Suprapubic skin (tissue), 4 donors: ENCODE results near the gene CMYA5. TPM values are rescaled to one million over a fixed set of nuclear protein-coding genes. Genes with fewer than 3 reads are reported as not detected.
"Not testable (repeated sequence)": the region's sequence is repeated elsewhere in the genome, so short reads cannot be mapped to it uniquely, and the experiment has no call there.

Source experiments
- DNase-seq, 2 donors: peaks; one replicate each; pipeline ENCODE4 v3.0.0-alpha.2; 2019; ENCODE audit warnings: low spot score in 2 of 2
- H3K27ac ChIP-seq: fragments of 200-600 bp; sonication (generic); one replicate; pipeline ENCODE4 v1.5.1; 2019
- H3K27me3 ChIP-seq: fragments of 200-600 bp; sonication (generic); one replicate; pipeline ENCODE4 v1.5.1; 2019
- H3K36me3 ChIP-seq: fragments of 200-600 bp; sonication (generic); one replicate; pipeline ENCODE4 v1.5.1; 2019
- H3K4me1 ChIP-seq: fragments of 200-600 bp; sonication (generic); one replicate; pipeline ENCODE4 v1.5.1; 2019
- H3K4me3 ChIP-seq: fragments of 200-600 bp; sonication (generic); one replicate; pipeline ENCODE4 v1.5.1; 2019; ENCODE audit warnings: mild to moderate bottlenecking
- H3K9me3 ChIP-seq: fragments of 200-600 bp; sonication (generic); one replicate; pipeline ENCODE4 v1.5.1; 2019
- EP300 ChIP-seq: sonication (generic); formaldehyde crosslinking; IDR thresholded peaks from one replicate; pipeline ENCODE4 v1.6.1; 2017; ENCODE audit warnings: antibody characterized with exemption
- POLR2A ChIP-seq, 2 donors: fragments of 450-650 bp; IDR thresholded peaks; one replicate each; pipeline ENCODE4 v1.6.1; 2017; ENCODE audit warnings: antibody characterized with exemption in 2 of 2, mild to moderate bottlenecking in 2 of 2, moderate library complexity in 2 of 2
- POLR2AphosphoS5 ChIP-seq, 3 donors: sonication (generic); formaldehyde crosslinking; IDR thresholded peaks; one replicate each; pipeline ENCODE4 v1.6.1; 2017; ENCODE audit warnings: antibody characterized with exemption in 3 of 3
- WGBS: methylation state at CpG from one replicate; pipeline ENCODE4 v1.1.5; 2018; 5-methylcytosine and 5-hydroxymethylcytosine counted together
- total RNA-seq, 4 donors: library from RNA; depleted of rRNA; stranded (reverse); fragments of >200 nt; gene quantifications; one replicate each; pipeline ENCODE4 v1.1.0, GENCODE V29; 2016
- TF ChIP-seq, protein P1 (sequence below), 2 donors: fragments of 200-600 bp in 1 of 2; fragments of 450-650 bp in 1 of 2; sonication (generic) in 1 of 2; IDR thresholded peaks; one replicate each; pipeline ENCODE4 v1.5.1; 2016 to 2019; ENCODE audit warnings: antibody characterized with exemption in 2 of 2, mild to moderate bottlenecking in 1 of 2, moderate library complexity in 1 of 2

The CMYA5 gene
- total RNA-seq, 4 donors from 2014 or later: 8.1 to 24.9 (median 10.4) TPM

DNA sequence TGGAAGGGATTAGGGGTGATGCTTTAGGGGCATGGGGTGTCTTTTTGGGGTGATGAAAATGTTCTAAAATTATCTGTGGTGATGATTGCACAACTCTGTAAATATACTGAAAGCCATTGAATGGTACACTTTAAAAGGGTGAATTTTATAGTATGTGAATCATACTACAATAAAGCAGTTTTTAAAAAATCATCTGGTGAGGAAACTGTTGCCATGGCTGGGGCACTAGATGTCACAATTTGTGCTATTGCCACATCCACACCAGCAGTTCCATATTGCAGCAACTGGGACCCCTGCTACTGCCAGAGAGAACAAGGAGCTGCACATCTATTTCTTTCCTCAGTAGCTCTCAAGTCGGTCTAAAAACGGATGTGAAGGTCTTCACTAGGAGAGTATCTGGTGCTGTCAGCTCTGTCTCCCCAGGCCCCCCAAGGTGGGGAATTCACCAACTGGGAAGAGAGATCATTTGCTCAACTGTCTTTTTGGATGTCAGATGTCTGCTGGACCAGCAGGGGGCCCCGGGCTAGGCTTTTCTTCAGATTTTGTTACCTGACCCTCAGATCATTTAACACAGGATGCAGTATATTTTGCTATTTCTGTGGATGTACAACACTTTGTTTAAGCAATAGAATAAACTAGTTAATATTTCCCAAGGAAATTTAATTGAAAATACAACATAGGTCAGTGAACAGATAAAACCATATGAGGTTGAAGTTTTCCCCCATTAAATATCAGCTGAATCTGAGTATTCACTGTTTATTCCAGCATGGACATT, 13.2 kb downstream of the CMYA5 start:
- no peaks in the 10 kb centered on the region for H3K27me3 ChIP-seq
- 53% methylated on average over 3 of the region's 3 CpGs for WGBS

DNA sequence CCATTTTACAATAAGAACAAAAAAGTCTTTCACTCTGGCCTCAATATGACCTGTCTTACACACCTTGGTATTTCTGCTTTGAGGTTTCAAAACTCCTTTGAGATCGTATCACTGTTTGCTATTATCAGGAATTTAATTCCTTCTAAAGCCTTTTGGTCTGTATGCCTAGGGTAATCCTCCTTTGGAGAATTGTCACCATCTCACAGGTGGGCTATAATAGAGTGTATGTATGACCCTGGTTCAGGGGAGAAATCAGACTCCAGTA, 13.7 kb downstream of the CMYA5 start:
- no peaks in the 10 kb centered on the region for H3K27me3 ChIP-seq
- WGBS: 73% methylated on average over 1 of the region's 1 CpG
- DNase-seq: no peak
- no peaks in the 10 kb centered on the region for H3K9me3 ChIP-seq
- H3K4me1 ChIP-seq: no peaks in the 10 kb centered on the region
- no peak overlapping the region for H3K27ac ChIP-seq
- no peak for TF ChIP-seq POLR2A (IDR thresholded peaks at IDR 0.05)
- TF ChIP-seq EP300: no peak
- TF ChIP-seq POLR2AphosphoS5 (IDR thresholded peaks at IDR 0.05): no peak
- TF ChIP-seq, protein P1, sequence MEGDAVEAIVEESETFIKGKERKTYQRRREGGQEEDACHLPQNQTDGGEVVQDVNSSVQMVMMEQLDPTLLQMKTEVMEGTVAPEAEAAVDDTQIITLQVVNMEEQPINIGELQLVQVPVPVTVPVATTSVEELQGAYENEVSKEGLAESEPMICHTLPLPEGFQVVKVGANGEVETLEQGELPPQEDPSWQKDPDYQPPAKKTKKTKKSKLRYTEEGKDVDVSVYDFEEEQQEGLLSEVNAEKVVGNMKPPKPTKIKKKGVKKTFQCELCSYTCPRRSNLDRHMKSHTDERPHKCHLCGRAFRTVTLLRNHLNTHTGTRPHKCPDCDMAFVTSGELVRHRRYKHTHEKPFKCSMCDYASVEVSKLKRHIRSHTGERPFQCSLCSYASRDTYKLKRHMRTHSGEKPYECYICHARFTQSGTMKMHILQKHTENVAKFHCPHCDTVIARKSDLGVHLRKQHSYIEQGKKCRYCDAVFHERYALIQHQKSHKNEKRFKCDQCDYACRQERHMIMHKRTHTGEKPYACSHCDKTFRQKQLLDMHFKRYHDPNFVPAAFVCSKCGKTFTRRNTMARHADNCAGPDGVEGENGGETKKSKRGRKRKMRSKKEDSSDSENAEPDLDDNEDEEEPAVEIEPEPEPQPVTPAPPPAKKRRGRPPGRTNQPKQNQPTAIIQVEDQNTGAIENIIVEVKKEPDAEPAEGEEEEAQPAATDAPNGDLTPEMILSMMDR (IDR thresholded peaks at IDR 0.05): no peak
- no peak overlapping the region for H3K4me3 ChIP-seq
- no peaks in the 10 kb centered on the region for H3K36me3 ChIP-seq

More for the DNA sequence above, 13.2 kb downstream of the CMYA5 start:
- H3K36me3 ChIP-seq: no peaks in the 10 kb centered on the region
- DNase-seq: no peak
- H3K9me3 ChIP-seq: no peaks in the 10 kb centered on the region
- H3K4me1 ChIP-seq: no peaks in the 10 kb centered on the region
- H3K27ac ChIP-seq: no peak overlapping the region
- TF ChIP-seq POLR2AphosphoS5 (IDR thresholded peaks at IDR 0.05) (no peak), EP300 (no peak), POLR2A (IDR thresholded peaks at IDR 0.05) (no peak)
- TF ChIP-seq, protein P1 (IDR thresholded peaks at IDR 0.05): peak in 1 of 2 donors; percentile 2
- H3K4me3 ChIP-seq: no peak overlapping the region

DNA sequence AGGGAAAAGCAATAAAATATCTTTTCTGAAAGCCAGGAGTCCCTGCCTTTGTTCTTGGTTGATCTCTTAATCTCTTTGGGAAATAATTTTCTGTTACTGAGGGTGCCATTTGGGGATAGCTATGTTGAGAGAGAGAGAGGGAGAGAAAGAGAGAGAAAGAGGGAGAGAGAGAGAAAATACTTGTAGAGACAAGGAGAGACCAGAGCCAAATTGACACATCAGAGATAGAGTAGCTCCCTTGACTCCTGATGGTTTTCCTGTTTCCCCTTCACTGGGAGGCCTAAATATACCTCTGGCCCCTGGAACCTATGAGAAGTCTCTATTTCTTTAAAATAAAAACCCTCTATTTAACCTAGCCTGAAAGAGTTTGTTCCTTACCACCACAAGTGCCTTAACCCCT, 14.9 kb downstream of the CMYA5 start:
- Histone ChIP-seq H3K27me3 (no peaks in the 10 kb centered on the region), H3K4me1 (no peaks in the 10 kb centered on the region), H3K36me3 (no peaks in the 10 kb centered on the region), H3K9me3 (no peaks in the 10 kb centered on the region), H3K4me3 (no peak overlapping the region), H3K27ac (no peak overlapping the region)
- TF ChIP-seq EP300: no peak
- TF ChIP-seq POLR2A (IDR thresholded peaks at IDR 0.05): no peak
- TF ChIP-seq, protein P1 (IDR thresholded peaks at IDR 0.05): no peak
- TF ChIP-seq POLR2AphosphoS5 (IDR thresholded peaks at IDR 0.05): no peak
- no peak for DNase-seq

DNA sequence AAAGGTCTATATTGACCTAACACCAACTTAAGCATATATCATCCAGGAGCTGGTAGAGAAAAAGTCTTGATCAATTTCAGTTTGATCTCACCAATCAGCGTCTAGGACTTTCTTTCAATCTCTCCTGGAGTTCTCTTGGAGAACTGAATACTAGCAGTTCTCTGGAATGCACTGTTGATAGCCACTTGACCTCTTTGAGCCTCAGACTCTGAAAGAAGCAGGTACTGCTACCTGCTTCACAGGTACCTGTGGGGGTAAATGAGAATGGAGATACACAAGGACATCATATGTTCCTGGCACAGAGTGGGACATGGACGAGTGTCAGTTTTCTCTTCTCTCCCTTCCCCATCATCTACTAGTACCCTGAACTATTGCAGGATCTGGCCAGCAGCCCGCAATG, 16.0 kb downstream of the CMYA5 start:
- TF ChIP-seq EP300 (no peak), POLR2A (IDR thresholded peaks at IDR 0.05) (no peak), POLR2AphosphoS5 (IDR thresholded peaks at IDR 0.05) (no peak)
- TF ChIP-seq, protein P1 (IDR thresholded peaks at IDR 0.05): no peak
- H3K4me1 ChIP-seq: no peaks in the 10 kb centered on the region
- no peaks in the 10 kb centered on the region for H3K9me3 ChIP-seq
- H3K36me3 ChIP-seq: no peaks in the 10 kb centered on the region
- H3K27ac ChIP-seq: no peak overlapping the region
- WGBS: 80% methylated on average over 3 of the region's 3 CpGs
- no peak for DNase-seq
- H3K4me3 ChIP-seq: no peak overlapping the region
- H3K27me3 ChIP-seq: no peaks in the 10 kb centered on the region

DNA sequence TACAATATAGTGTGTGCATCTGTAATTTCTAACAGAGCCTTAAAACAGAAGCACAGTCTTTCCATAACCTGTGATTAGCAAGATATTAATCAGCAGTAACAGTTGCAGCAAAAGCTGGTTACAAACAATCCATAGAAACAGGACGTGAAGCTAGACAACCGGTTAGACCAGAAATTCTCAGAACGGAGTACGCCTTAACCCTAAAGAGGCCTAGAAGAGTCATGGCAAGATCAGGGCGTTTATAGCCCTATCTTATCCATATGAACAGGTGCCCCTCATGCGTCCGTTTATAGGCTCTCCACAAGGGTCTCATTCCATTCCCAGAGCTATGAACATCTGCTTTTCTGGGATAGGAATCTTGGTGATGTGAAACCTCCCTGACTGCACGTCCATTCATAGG, 16.7 kb downstream of the CMYA5 start:
- H3K27ac ChIP-seq, H3K9me3 ChIP-seq: not testable (repeated sequence)

DNA sequence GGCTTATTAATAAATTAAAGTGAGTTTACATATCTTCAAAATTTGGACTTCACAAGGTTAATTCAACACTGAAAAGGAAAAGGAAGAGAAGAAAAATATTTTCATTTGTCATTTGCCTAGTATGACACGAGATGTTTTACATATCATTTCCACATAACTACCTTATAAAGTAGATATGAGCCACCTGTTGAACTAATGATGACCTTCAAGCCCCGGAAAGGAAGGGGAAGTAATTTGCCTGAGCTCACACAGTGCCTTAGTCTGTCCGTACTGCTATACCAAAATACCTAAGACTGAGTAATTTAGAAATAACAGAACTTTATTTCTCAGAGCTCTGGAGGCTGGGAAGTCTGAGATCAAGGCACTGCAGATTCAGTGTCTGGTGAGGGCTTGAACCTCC, 17.9 kb downstream of the CMYA5 start:
- H3K4me3 ChIP-seq: no peak overlapping the region
- 66% methylated on average over 3 of the region's 3 CpGs for WGBS
- no peak for DNase-seq
- H3K27ac ChIP-seq: no peak overlapping the region
- H3K36me3 ChIP-seq: no peaks in the 10 kb centered on the region
- no peaks in the 10 kb centered on the region for H3K9me3 ChIP-seq
- no peak for TF ChIP-seq EP300
- TF ChIP-seq POLR2AphosphoS5 (IDR thresholded peaks at IDR 0.05): no peak
- TF ChIP-seq, protein P1 (IDR thresholded peaks at IDR 0.05): no peak
- TF ChIP-seq POLR2A (IDR thresholded peaks at IDR 0.05): no peak
- H3K4me1 ChIP-seq: no peaks in the 10 kb centered on the region
- no peaks in the 10 kb centered on the region for H3K27me3 ChIP-seq

More for the DNA sequence above, 16.7 kb downstream of the CMYA5 start:
- not testable (repeated sequence) for DNase-seq, H3K27me3 ChIP-seq, H3K4me1 ChIP-seq, H3K36me3 ChIP-seq, H3K4me3 ChIP-seq
- 84% methylated on average over 8 of the region's 8 CpGs for WGBS
